Hepatocyte (in vitro differentiated cells): Measurements from ENCODE around the gene FAM3D. TPM values are rescaled to one million over a fixed set of nuclear protein-coding genes. Genes with fewer than 3 reads are reported as not detected.

Experiments used
- DNase-seq: peaks from one replicate; pipeline ENCODE4 v3.0.0-alpha.2; 2016; ENCODE audit warnings: low spot score
- H2AFZ ChIP-seq: fragments of 200-600 bp; sonication (generic); 2 replicates; pipeline ENCODE4 v1.6.0; 2016; ENCODE audit warnings: antibody characterized with exemption, mild to moderate bottlenecking
- H3K27ac ChIP-seq: fragments of 200-600 bp; sonication (generic); 2 replicates; pipeline ENCODE4 v1.5.1; 2016; ENCODE audit warnings: mild to moderate bottlenecking
- H3K27me3 ChIP-seq: fragments of 200-600 bp; sonication (generic); 2 replicates; pipeline ENCODE4 v1.6.1; 2016
- H3K36me3 ChIP-seq: fragments of 200-600 bp; sonication (generic); replicated peaks from 2 replicates; pipeline ENCODE4 v1.5.1; 2016; ENCODE audit warnings: low read depth; ENCODE audit not compliant: insufficient read depth
- H3K4me1 ChIP-seq: fragments of 200-600 bp; sonication (generic); 2 replicates; pipeline ENCODE4 v1.5.1; 2016; ENCODE audit warnings: mild to moderate bottlenecking, moderate library complexity; ENCODE audit not compliant: insufficient read depth
- H3K4me2 ChIP-seq: fragments of 200-600 bp; sonication (generic); 2 replicates; pipeline ENCODE4 v1.6.0; 2016
- H3K4me3 ChIP-seq: fragments of 200-600 bp; sonication (generic); 2 replicates; pipeline ENCODE4 v1.5.1; 2016; ENCODE audit warnings: mild to moderate bottlenecking
- H3K79me2 ChIP-seq: fragments of 200-600 bp; sonication (generic); 2 replicates; pipeline ENCODE4 v1.6.0; 2017; ENCODE audit warnings: mild to moderate bottlenecking
- H3K9me2 ChIP-seq: fragments of 200-600 bp; sonication (generic); replicated peaks from 2 replicates; pipeline ENCODE4 v1.6.0; 2017; ENCODE audit warnings: mild to moderate bottlenecking; ENCODE audit not compliant: insufficient read depth
- H3K9me3 ChIP-seq: fragments of 200-600 bp; sonication (generic); 2 replicates; pipeline ENCODE4 v1.5.1; 2016; ENCODE audit warnings: low read depth, mild to moderate bottlenecking
- H4K20me1 ChIP-seq: fragments of 200-600 bp; sonication (generic); 2 replicates; pipeline ENCODE4 v1.6.0; 2016; ENCODE audit warnings: mild to moderate bottlenecking; ENCODE audit not compliant: insufficient read depth, poor library complexity, severe bottlenecking
- EZH2 ChIP-seq: fragments of 200-600 bp; sonication (generic); IDR thresholded peaks from 2 replicates; pipeline ENCODE4 v1.6.1; 2016; ENCODE audit warnings: antibody characterized with exemption, mild to moderate bottlenecking, borderline replicate concordance
- EZH2phosphoT487 ChIP-seq: fragments of 200-600 bp; sonication (generic); IDR thresholded peaks from one replicate; pipeline ENCODE4 v1.6.1; 2018; ENCODE audit warnings: antibody characterized with exemption, mild to moderate bottlenecking, low read depth, moderate library complexity; ENCODE audit not compliant: unreplicated experiment, severe bottlenecking
- WGBS: methylation state at CpG from one replicate; pipeline ENCODE4 v1.1.6; 2016; ENCODE audit warnings: low lambda C conversion rate; ENCODE audit errors: missing lambda C conversion rate; 5-methylcytosine and 5-hydroxymethylcytosine counted together
- polyA plus RNA-seq: library from polyadenylated mRNA; unstranded; fragments of >200 nt; fragmentation: Nextera tagmentation; extraction: Ambion mirVana; gene quantifications from 2 replicates; pipeline ENCODE4 v1.2.1, GENCODE V29; 2016
- total RNA-seq: library from RNA; depleted of rRNA; stranded (reverse); fragments of >200 nt; gene quantifications from 2 replicates; pipeline ENCODE4 v1.2.3, GENCODE V29; 2014
- TF ChIP-seq, protein P1 (sequence below): fragments of 200-600 bp; sonication (generic); IDR thresholded peaks from 2 replicates; pipeline ENCODE4 v1.5.1; 2016; ENCODE audit warnings: antibody characterized with exemption, mild to moderate bottlenecking; ENCODE audit not compliant: poor library complexity

FAM3D gene
- total and polyA plus RNA-seq, 2 experiments from 2014 or later, result 4.3 to 4.5 TPM

DNA sequence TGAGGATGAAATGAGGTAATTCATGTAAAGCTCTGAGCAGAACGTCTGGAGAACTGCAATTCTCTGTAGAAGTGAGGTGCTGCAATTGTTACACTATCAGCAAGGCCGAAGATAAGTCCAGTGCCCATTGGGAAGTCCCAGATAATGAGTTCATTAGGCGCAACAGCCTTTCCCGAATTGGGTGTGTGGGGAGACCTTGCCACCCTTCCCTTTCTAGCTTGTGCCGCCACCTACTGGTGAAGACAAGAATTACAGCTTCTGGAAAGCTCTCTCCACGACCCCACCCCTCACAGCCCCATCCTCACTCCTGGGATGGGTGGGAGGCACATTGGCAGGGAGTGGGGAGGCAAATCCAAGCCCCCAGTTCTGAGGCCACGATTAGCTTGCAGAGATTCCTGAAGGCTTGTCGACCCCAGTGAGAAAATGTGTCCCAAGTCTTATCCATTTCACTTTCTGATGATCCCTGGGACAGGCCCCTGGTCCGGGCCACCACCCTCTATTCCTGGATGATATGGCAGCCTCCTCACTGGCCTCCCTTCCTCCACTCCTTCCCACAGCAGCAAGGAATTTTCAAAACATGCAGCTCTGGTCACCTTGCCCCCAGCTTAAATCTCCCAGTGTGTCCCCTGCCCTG, 36.4 kb downstream of the FAM3D start:
- H4K20me1 ChIP-seq, result no peaks in the 10 kb centered on the region
- no peaks in the 10 kb centered on the region for H3K9me3 ChIP-seq
- H3K9me2 ChIP-seq, result no peaks in the 10 kb centered on the region
- H3K36me3 ChIP-seq, result no peaks in the 10 kb centered on the region
- peak; percentile 82 for DNase-seq
- H3K27me3 ChIP-seq, result no peaks in the 10 kb centered on the region
- H3K27ac ChIP-seq, result peak overlapping the region; percentile 59
- H3K4me3 ChIP-seq, result no peak overlapping the region
- H3K4me1 ChIP-seq, result peaks cover 38% of the 10 kb centered on the region
- H2AFZ ChIP-seq, result no peak overlapping the region
- no peak overlapping the region for H3K4me2 ChIP-seq
- TF ChIP-seq EZH2phosphoT487 (no peak), EZH2 (no peak)
- TF ChIP-seq, protein P1, sequence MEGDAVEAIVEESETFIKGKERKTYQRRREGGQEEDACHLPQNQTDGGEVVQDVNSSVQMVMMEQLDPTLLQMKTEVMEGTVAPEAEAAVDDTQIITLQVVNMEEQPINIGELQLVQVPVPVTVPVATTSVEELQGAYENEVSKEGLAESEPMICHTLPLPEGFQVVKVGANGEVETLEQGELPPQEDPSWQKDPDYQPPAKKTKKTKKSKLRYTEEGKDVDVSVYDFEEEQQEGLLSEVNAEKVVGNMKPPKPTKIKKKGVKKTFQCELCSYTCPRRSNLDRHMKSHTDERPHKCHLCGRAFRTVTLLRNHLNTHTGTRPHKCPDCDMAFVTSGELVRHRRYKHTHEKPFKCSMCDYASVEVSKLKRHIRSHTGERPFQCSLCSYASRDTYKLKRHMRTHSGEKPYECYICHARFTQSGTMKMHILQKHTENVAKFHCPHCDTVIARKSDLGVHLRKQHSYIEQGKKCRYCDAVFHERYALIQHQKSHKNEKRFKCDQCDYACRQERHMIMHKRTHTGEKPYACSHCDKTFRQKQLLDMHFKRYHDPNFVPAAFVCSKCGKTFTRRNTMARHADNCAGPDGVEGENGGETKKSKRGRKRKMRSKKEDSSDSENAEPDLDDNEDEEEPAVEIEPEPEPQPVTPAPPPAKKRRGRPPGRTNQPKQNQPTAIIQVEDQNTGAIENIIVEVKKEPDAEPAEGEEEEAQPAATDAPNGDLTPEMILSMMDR, result peak; percentile 89
- WGBS, result 27% methylated on average over 9 of the region's 9 CpGs
- no peaks in the 10 kb centered on the region for H3K79me2 ChIP-seq

DNA sequence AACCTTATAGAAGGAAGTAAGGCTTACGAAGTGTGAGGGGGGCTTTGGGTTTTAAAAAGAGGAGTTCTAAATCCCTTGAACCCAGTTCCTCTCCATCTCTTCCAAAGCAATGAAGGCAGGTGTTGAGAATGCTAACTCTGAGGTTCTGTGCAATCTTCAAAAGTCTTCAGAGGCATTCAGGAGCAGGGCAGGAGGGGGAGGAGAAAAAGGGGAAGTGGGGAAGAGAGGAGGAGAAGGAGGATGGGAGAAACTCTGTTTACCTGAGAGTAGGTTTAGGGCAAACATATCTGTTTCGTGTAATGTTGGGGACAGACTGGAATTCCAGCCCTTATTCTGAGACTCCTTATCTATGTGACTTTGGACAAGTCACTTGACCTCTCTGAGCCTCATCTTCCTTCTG, 36.9 kb downstream of the FAM3D start:
- TF ChIP-seq EZH2 (no peak), EZH2phosphoT487 (no peak)
- TF ChIP-seq, protein P1, result no peak
- H3K79me2 ChIP-seq, result no peaks in the 10 kb centered on the region
- no peak overlapping the region for H3K4me2 ChIP-seq
- no peak for DNase-seq
- no peaks in the 10 kb centered on the region for H3K36me3 ChIP-seq
- H2AFZ ChIP-seq, result no peak overlapping the region
- H3K9me2 ChIP-seq, result no peaks in the 10 kb centered on the region
- H4K20me1 ChIP-seq, result no peaks in the 10 kb centered on the region
- no peaks in the 10 kb centered on the region for H3K27me3 ChIP-seq
- WGBS, result 90% methylated on average over 2 of the region's 2 CpGs
- H3K27ac ChIP-seq, result peak overlapping the region; percentile 59
- no peaks in the 10 kb centered on the region for H3K9me3 ChIP-seq
- H3K4me3 ChIP-seq, result no peak overlapping the region
- H3K4me1 ChIP-seq, result peaks cover 38% of the 10 kb centered on the region

DNA sequence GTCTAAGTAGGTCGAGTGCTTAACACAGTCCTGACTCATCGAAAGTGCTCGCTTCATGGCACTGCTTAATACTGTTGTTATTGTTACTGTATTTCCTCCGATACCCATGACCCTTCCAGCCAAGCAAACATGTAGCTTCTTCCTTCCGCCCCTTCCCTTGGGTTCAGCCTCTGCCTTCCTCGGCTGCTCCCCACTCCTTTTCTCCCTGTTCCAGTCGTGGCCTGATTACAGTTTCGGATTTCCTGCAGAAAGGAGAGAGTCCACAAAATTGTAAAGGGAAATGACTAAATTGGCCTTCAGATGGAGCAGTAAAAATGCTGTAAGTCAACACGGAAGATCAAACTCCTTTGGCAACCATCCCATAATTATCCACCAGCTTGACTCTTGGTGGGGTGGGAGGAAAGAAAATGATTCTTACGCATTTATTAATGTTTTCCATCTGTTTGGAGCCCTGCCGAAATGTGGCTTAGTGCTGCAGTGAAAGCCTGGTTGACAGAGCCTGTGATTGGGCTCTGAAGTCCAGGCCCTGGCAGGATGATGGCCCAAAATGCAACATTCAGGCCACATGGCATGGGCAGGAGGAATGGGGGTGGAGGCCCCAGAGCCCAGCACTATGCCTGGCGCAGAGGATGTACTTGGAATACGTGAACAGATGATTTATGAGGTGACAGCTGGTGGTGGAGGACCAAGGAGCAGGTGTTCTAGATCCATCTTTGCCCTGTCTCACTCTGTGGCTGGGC, 37.6 kb downstream of the FAM3D start:
- Histone ChIP-seq H3K36me3 (no peaks in the 10 kb centered on the region), H3K27me3 (no peaks in the 10 kb centered on the region), H3K4me2 (peak overlapping the region; percentile 8), H3K79me2 (no peaks in the 10 kb centered on the region), H2AFZ (no peak overlapping the region), H3K9me2 (no peaks in the 10 kb centered on the region), H3K27ac (peak overlapping the region; percentile 59), H4K20me1 (no peaks in the 10 kb centered on the region), H3K9me3 (no peaks in the 10 kb centered on the region), H3K4me1 (peaks cover 38% of the 10 kb centered on the region), H3K4me3 (no peak overlapping the region)
- DNase-seq, result peak; percentile 83
- WGBS, result 46% methylated on average over 13 of the region's 13 CpGs
- TF ChIP-seq EZH2phosphoT487, result no peak
- TF ChIP-seq, protein P1, result no peak
- TF ChIP-seq EZH2, result no peak
